HPDE6-E6E7 (cell line): Measurements from ENCODE around the gene SOCS6.
"Not testable (repeated sequence)": the region's sequence is repeated elsewhere in the genome, so short reads cannot be mapped to it uniquely, and the experiment has no call there.

ENCODE experiments used
- DNase-seq: peaks from one replicate; pipeline ENCODE4 v3.0.0; 2011; ENCODE audit warnings: missing footprints; ENCODE audit errors: extremely low spot score

SOCS6 gene

GRCh38 chr18:70358105-70358406 lies 69.2 kb downstream of the SOCS6 start:
- DNase-seq: peak; percentile 23

- no peak for DNase-seq
These were observed 70.2 kb downstream of the SOCS6 start for GRCh38 chr18:70359071-70359470.

GRCh38 chr18:70362258-70362657 lies 73.4 kb downstream of the SOCS6 start:
- no peak for DNase-seq

GRCh38 chr18:70363861-70364260 lies 75.0 kb downstream of the SOCS6 start:
- peak; percentile 16 for DNase-seq

- no peak for DNase-seq
These were observed 76.5 kb downstream of the SOCS6 start for GRCh38 chr18:70365361-70365760.

- no peak for DNase-seq
These were observed 77.3 kb downstream of the SOCS6 start for GRCh38 chr18:70366174-70366573.

GRCh38 chr18:70366670-70367069 lies 77.8 kb downstream of the SOCS6 start:
- DNase-seq: no peak

- DNase-seq: not testable (repeated sequence)
These were observed 78.5 kb downstream of the SOCS6 start for GRCh38 chr18:70367344-70367743.

- DNase-seq: no peak
These were observed 80.1 kb downstream of the SOCS6 start for GRCh38 chr18:70368903-70369302.

- DNase-seq: peak; percentile 25
These were observed 82.2 kb downstream of the SOCS6 start for GRCh38 chr18:70370762-70371733.

GRCh38 chr18:70371908-70372307 lies 83.1 kb downstream of the SOCS6 start:
- no peak for DNase-seq

- no peak for DNase-seq
These were observed 83.7 kb downstream of the SOCS6 start for GRCh38 chr18:70372450-70373041.

- DNase-seq: peak; percentile 20
These were observed 84.2 kb downstream of the SOCS6 start for GRCh38 chr18:70373042-70373519.

- DNase-seq: no peak
These were observed 85.3 kb downstream of the SOCS6 start for GRCh38 chr18:70374154-70374553.

- no peak for DNase-seq
These were observed 87.5 kb downstream of the SOCS6 start for GRCh38 chr18:70376137-70376913.

- DNase-seq: no peak
These were observed 88.0 kb downstream of the SOCS6 start for GRCh38 chr18:70376914-70377258.

GRCh38 chr18:70377317-70377799 lies 88.5 kb downstream of the SOCS6 start:
- no peak for DNase-seq

- DNase-seq: no peak
These were observed 89.2 kb downstream of the SOCS6 start for GRCh38 chr18:70377857-70378701.
